ENCODE measurements around the gene PPP3CA.
"Not testable (repeated sequence)": the region's sequence is repeated elsewhere in the genome, so short reads cannot be mapped to it uniquely, and the experiment has no call there.

Gene PPP3CA

GRCh38 chr4:101184668-101185067, 162.7 kb downstream of the PPP3CA start:
- Histone ChIP-seq H4K8ac (ENCODE audit: low read depth, low read length) (no peak overlapping the region), H3K79me2 (ENCODE audit: control insufficient read depth, insufficient read depth, low read length, poor library complexity) (no peaks in the 10 kb centered on the region), H3K4me2 (ENCODE audit: low read length) (no peak overlapping the region), H2BK12ac (ENCODE audit: low read length) (no peak overlapping the region), H3K27me3 (ENCODE audit: insufficient read depth, low read length) (no peaks in the 10 kb centered on the region), H3K4me1 (ENCODE audit: control insufficient read depth in 1 of 2, insufficient read depth in 2 of 2, low read length in 2 of 2) (no peaks in the 10 kb centered on the region), H4K12ac (ENCODE audit: low read depth, low read length) (no peak overlapping the region), H3K14ac (ENCODE audit: low read length) (no peak overlapping the region), H3K4me3 (ENCODE audit: low read depth, low read length) (no peak overlapping the region), H3K18ac (ENCODE audit: low read length) (no peak overlapping the region), H2BK5ac (ENCODE audit: low read depth, low read length, poor library complexity) (no peak overlapping the region), H2AK5ac (ENCODE audit: low read length) (no peak overlapping the region), H3K4ac (ENCODE audit: low read depth, low read length) (no peak overlapping the region), H3K27ac (ENCODE audit: low read depth, low read length) (no peak overlapping the region), H3K79me1 (ENCODE audit: low read length) (no peaks in the 10 kb centered on the region), H3K23ac (ENCODE audit: low read length) (no peak overlapping the region), H3K9me3 (ENCODE audit: insufficient read depth, low read depth, low read length) (no peaks in the 10 kb centered on the region), H4K91ac (ENCODE audit: low read depth, low read length) (no peak overlapping the region), H3K9ac (ENCODE audit: low read length) (no peak overlapping the region), H2BK120ac (ENCODE audit: insufficient read depth, low read length, poor library complexity) (no peak overlapping the region), H3K36me3 (ENCODE audit: control insufficient read depth in 1 of 2, insufficient read depth in 2 of 2, low read length in 2 of 2) (no peaks in the 10 kb centered on the region), H2AFZ (ENCODE audit: insufficient read depth, low read length, poor library complexity) (no peak overlapping the region)
- peak in 1 of 2 donors; percentile 31 for DNase-seq
- no CpG with 5 or more reads among the region's 2 CpGs for WGBS (ENCODE audit: extremely low coverage, insufficient coverage, insufficient read length)

- no peak overlapping the region for H3K4ac ChIP-seq (ENCODE audit: low read depth, low read length)
- no peak overlapping the region for H4K91ac ChIP-seq (ENCODE audit: low read depth, low read length)
- peak in 1 of 2 donors; percentile 36 for DNase-seq
- H3K4me1 ChIP-seq (ENCODE audit: control insufficient read depth in 1 of 2, insufficient read depth in 2 of 2, low read length in 2 of 2), result no peaks in the 10 kb centered on the region
- H4K12ac ChIP-seq (ENCODE audit: low read depth, low read length), result no peak overlapping the region
- H2AFZ ChIP-seq (ENCODE audit: insufficient read depth, low read length, poor library complexity), result no peak overlapping the region
- no peak overlapping the region for H3K14ac ChIP-seq (ENCODE audit: low read length)
- no peak overlapping the region for H3K23ac ChIP-seq (ENCODE audit: low read length)
- H2BK5ac ChIP-seq (ENCODE audit: low read depth, low read length, poor library complexity), result no peak overlapping the region
- no peak overlapping the region for H3K27ac ChIP-seq (ENCODE audit: low read depth, low read length)
- no peaks in the 10 kb centered on the region for H3K27me3 ChIP-seq (ENCODE audit: insufficient read depth, low read length)
- no peak overlapping the region for H3K4me3 ChIP-seq (ENCODE audit: low read depth, low read length)
- WGBS (ENCODE audit: extremely low coverage, insufficient coverage, insufficient read length), result no CpG with 5 or more reads among the region's 3 CpGs
- no peak overlapping the region for H3K4me2 ChIP-seq (ENCODE audit: low read length)
- no peaks in the 10 kb centered on the region for H3K79me2 ChIP-seq (ENCODE audit: control insufficient read depth, insufficient read depth, low read length, poor library complexity)
- no peak overlapping the region for H2AK5ac ChIP-seq (ENCODE audit: low read length)
- no peak overlapping the region for H3K9ac ChIP-seq (ENCODE audit: low read length)
- H4K8ac ChIP-seq (ENCODE audit: low read depth, low read length), result no peak overlapping the region
- no peak overlapping the region for H2BK12ac ChIP-seq (ENCODE audit: low read length)
- no peaks in the 10 kb centered on the region for H3K9me3 ChIP-seq (ENCODE audit: insufficient read depth, low read depth, low read length)
- no peaks in the 10 kb centered on the region for H3K79me1 ChIP-seq (ENCODE audit: low read length)
- no peak overlapping the region for H2BK120ac ChIP-seq (ENCODE audit: insufficient read depth, low read length, poor library complexity)
- no peak overlapping the region for H3K18ac ChIP-seq (ENCODE audit: low read length)
- H3K36me3 ChIP-seq (ENCODE audit: control insufficient read depth in 1 of 2, insufficient read depth in 2 of 2, low read length in 2 of 2), result no peaks in the 10 kb centered on the region
Observed at GRCh38 chr4:101183666-101184373, 163.5 kb downstream of the PPP3CA start.

GRCh38 chr4:101183221-101183620, 164.1 kb downstream of the PPP3CA start:
- no CpG with 5 or more reads among the region's 2 CpGs for WGBS (ENCODE audit: extremely low coverage, insufficient coverage, insufficient read length)
- H2AK5ac ChIP-seq (ENCODE audit: low read length), result no peak overlapping the region

DNA sequence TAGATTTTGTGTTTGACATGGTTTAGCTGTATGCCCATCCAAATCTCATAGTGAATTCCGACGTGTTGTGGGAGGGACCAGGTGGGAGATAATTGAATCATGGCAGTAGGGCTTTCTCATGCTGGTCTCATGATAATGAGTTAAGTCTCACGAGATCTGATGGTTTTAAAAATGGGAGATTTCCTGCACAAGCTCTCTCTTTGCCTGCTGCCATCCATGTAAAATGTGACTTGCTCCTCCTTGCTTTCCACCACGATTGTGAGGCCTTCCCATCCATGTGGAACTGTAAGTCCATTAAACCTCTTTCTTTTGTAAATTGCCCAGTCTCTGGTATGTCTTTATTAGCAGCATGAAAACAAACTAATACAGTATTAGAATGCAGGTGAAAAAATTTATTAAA, 164.6 kb downstream of the PPP3CA start:
- H3K79me1 ChIP-seq (ENCODE audit: low read length); H4K8ac ChIP-seq (ENCODE audit: low read depth, low read length); H3K4me3 ChIP-seq (ENCODE audit: low read depth, low read length); H3K23ac ChIP-seq (ENCODE audit: low read length); H2AFZ ChIP-seq (ENCODE audit: insufficient read depth, low read length, poor library complexity); H3K14ac ChIP-seq (ENCODE audit: low read length); H3K9ac ChIP-seq (ENCODE audit: low read length); H2BK120ac ChIP-seq (ENCODE audit: insufficient read depth, low read length, poor library complexity); H3K9me3 ChIP-seq (ENCODE audit: insufficient read depth, low read depth, low read length); H4K91ac ChIP-seq (ENCODE audit: low read depth, low read length); H4K12ac ChIP-seq (ENCODE audit: low read depth, low read length); H2AK5ac ChIP-seq (ENCODE audit: low read length); H2BK12ac ChIP-seq (ENCODE audit: low read length); DNase-seq; H3K27ac ChIP-seq (ENCODE audit: low read depth, low read length); H3K4me2 ChIP-seq (ENCODE audit: low read length); H3K27me3 ChIP-seq (ENCODE audit: insufficient read depth, low read length); H3K36me3 ChIP-seq (ENCODE audit: control insufficient read depth in 1 of 2, insufficient read depth in 2 of 2, low read length in 2 of 2); H3K79me2 ChIP-seq (ENCODE audit: control insufficient read depth, insufficient read depth, low read length, poor library complexity); H3K4ac ChIP-seq (ENCODE audit: low read depth, low read length); H3K18ac ChIP-seq (ENCODE audit: low read length); H3K4me1 ChIP-seq (ENCODE audit: control insufficient read depth in 1 of 2, insufficient read depth in 2 of 2, low read length in 2 of 2); H2BK5ac ChIP-seq (ENCODE audit: low read depth, low read length, poor library complexity): not testable (repeated sequence)
- no CpG with 5 or more reads among the region's 4 CpGs for WGBS (ENCODE audit: extremely low coverage, insufficient coverage, insufficient read length)

More at GRCh38 chr4:101183221-101183620, 164.1 kb downstream of the PPP3CA start:
- H4K12ac ChIP-seq (ENCODE audit: low read depth, low read length), result no peak overlapping the region
- no peak overlapping the region for H4K91ac ChIP-seq (ENCODE audit: low read depth, low read length)
- H3K79me1 ChIP-seq (ENCODE audit: low read length), result no peaks in the 10 kb centered on the region
- no peaks in the 10 kb centered on the region for H3K9me3 ChIP-seq (ENCODE audit: insufficient read depth, low read depth, low read length)
- H2AFZ ChIP-seq (ENCODE audit: insufficient read depth, low read length, poor library complexity), result no peak overlapping the region
- no peak overlapping the region for H4K8ac ChIP-seq (ENCODE audit: low read depth, low read length)
- H3K27ac ChIP-seq (ENCODE audit: low read depth, low read length), result no peak overlapping the region
- DNase-seq, result no peak
- H2BK12ac ChIP-seq (ENCODE audit: low read length), result no peak overlapping the region
- no peak overlapping the region for H3K4ac ChIP-seq (ENCODE audit: low read depth, low read length)
- no peaks in the 10 kb centered on the region for H3K4me1 ChIP-seq (ENCODE audit: control insufficient read depth in 1 of 2, insufficient read depth in 2 of 2, low read length in 2 of 2)
- no peak overlapping the region for H3K4me3 ChIP-seq (ENCODE audit: low read depth, low read length)
- no peaks in the 10 kb centered on the region for H3K79me2 ChIP-seq (ENCODE audit: control insufficient read depth, insufficient read depth, low read length, poor library complexity)
- H2BK5ac ChIP-seq (ENCODE audit: low read depth, low read length, poor library complexity), result no peak overlapping the region
- H3K14ac ChIP-seq (ENCODE audit: low read length), result no peak overlapping the region
- H3K27me3 ChIP-seq (ENCODE audit: insufficient read depth, low read length), result no peaks in the 10 kb centered on the region
- no peaks in the 10 kb centered on the region for H3K36me3 ChIP-seq (ENCODE audit: control insufficient read depth in 1 of 2, insufficient read depth in 2 of 2, low read length in 2 of 2)
- H3K18ac ChIP-seq (ENCODE audit: low read length), result no peak overlapping the region
- H3K9ac ChIP-seq (ENCODE audit: low read length), result no peak overlapping the region
- no peak overlapping the region for H3K4me2 ChIP-seq (ENCODE audit: low read length)
- no peak overlapping the region for H3K23ac ChIP-seq (ENCODE audit: low read length)
- H2BK120ac ChIP-seq (ENCODE audit: insufficient read depth, low read length, poor library complexity), result no peak overlapping the region
